GM12872 (cell line): ENCODE data around the gene S100G.

ENCODE experiments used
- TF ChIP-seq, protein P1 (sequence below): IDR thresholded peaks from 3 replicates; pipeline ENCODE4 v1.5.1; 2011; ENCODE audit warnings: low read depth, mild to moderate bottlenecking, low read length, moderate library complexity; ENCODE audit not compliant: insufficient read depth

Gene S100G

DNA sequence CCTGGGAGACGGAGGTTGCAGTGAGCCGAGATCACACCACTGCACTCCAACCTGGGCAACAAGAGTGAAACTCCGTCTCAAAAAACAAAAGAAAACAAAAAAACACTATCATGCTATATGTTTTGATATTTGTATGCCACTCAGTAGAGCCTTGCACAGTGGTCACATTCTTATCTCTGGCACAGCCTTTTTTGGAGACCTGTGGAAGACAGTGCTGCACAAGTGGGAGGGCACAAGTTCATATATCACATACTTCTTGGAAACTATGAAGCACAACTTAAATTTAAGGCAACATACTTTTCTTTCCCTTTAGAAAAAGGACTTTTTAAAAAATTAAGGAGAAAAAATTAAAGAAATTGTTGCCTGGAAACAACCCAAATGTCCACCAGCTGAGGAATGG lies 14.4 kb upstream of the S100G start:
- TF ChIP-seq, protein P1, sequence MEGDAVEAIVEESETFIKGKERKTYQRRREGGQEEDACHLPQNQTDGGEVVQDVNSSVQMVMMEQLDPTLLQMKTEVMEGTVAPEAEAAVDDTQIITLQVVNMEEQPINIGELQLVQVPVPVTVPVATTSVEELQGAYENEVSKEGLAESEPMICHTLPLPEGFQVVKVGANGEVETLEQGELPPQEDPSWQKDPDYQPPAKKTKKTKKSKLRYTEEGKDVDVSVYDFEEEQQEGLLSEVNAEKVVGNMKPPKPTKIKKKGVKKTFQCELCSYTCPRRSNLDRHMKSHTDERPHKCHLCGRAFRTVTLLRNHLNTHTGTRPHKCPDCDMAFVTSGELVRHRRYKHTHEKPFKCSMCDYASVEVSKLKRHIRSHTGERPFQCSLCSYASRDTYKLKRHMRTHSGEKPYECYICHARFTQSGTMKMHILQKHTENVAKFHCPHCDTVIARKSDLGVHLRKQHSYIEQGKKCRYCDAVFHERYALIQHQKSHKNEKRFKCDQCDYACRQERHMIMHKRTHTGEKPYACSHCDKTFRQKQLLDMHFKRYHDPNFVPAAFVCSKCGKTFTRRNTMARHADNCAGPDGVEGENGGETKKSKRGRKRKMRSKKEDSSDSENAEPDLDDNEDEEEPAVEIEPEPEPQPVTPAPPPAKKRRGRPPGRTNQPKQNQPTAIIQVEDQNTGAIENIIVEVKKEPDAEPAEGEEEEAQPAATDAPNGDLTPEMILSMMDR = no peak

DNA sequence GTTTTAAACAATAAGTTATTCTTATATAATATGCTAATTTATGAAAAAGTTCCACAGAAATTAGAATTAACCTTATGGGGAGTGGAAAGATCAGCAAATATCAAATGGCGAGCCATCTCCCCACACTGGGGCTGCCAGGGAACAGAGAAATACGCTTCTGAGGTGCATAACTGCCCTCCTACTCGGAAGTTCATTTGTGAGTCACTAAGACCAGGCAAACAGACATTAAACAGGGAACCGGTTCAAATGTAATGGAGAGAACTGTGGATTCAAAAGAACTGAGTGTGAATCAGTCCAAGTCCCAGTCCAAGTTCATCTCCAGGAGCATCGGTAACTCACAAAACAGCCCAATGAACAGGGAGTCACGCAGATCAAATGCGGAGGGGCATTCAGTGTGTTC lies 11.4 kb upstream of the S100G start:
- TF ChIP-seq, protein P1 = no peak

DNA sequence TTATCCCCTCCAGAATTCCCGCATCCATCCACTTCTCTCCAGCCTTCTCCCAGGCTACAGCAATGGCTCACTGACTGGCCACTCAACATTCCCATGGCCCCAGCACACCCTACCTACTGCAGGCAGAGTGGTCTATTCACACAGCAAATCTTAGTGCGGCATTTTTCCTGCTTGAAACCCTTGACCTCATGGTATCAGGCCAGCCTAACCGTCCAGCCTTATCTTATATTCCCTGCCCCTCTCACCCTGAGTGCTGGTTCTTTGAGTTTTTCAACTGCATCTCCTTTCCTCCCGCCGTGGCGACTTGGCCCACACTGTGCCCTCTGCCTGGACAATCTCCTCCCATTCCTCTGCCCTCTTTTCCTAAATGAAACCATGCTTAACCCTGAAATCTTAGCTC lies 10.0 kb upstream of the S100G start:
- TF ChIP-seq, protein P1 = no peak

DNA sequence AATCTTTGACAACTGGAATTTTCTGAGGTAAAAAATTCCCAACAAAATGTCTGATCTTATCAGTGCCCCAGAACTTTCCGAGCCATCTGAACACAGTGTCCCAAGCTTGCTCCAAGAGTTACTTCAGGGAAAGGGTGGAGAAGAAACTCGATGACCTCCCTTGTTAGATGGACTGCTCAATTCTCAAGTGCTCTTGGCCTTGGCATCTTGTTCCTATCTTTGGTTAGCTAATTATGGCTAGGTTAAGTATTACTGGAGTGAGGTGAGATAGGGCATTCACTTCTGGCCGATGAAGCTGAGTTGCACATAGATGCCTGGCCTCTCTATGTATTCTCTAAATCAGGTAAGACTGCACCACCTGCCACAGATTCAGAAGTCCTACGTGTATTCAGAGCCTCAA lies 9.1 kb upstream of the S100G start:
- TF ChIP-seq, protein P1 = no peak

DNA sequence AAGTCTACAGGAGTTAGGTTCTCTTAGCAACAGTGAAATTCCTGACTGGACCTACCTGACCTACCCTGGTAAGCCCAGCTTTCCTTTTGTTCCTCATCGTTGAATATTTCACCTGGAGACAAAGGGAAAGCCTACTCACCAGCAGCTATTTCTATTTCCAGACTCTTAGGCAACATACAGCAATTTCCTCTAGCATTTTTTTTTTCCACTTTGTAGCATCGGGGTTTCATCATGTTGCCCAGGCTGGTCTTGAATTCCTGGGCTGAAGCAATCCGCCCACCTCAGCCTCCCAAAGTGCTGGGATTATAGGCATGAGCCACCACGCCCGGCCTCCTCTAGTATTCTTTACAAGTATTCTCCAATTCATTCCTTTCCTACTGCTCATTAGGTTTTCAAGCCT lies 6.8 kb upstream of the S100G start:
- TF ChIP-seq, protein P1 = no peak

DNA sequence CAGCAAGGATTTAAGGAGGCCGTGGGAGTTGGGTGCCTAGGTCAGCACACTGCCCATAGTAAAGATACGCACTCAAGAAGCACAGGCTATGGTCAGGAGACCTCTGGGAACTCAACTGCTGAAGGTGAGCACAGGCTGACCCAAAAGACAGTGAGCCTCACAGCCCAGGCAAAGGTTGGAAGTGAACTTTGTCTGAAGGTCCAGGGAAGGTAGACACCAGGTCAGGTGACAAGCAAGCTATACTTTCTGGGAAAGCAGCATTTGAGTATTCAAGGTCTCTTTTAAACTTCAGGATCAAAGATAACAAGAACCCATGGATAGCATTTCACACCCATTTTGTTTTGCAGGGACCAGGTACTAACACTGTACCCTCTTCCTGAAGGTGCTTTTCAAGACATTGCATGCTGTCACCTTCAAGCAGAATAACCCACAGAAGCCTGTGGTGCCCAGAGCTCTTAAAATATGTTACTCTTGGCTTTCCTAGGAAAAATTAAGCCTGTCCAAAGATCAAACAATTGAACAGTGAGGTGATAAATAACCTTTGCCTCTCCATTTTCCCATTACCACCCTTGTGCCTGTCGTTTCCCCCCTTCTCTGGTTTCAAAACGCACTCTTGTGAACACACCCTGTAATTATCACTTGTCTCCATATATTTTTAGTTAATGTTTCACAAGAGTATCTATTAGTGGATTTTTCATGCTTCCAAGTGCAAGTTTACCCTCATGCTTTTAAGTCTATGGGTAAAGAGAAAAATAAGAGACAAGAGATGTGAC lies 3.4 kb upstream of the S100G start:
- TF ChIP-seq, protein P1 = no peak

DNA sequence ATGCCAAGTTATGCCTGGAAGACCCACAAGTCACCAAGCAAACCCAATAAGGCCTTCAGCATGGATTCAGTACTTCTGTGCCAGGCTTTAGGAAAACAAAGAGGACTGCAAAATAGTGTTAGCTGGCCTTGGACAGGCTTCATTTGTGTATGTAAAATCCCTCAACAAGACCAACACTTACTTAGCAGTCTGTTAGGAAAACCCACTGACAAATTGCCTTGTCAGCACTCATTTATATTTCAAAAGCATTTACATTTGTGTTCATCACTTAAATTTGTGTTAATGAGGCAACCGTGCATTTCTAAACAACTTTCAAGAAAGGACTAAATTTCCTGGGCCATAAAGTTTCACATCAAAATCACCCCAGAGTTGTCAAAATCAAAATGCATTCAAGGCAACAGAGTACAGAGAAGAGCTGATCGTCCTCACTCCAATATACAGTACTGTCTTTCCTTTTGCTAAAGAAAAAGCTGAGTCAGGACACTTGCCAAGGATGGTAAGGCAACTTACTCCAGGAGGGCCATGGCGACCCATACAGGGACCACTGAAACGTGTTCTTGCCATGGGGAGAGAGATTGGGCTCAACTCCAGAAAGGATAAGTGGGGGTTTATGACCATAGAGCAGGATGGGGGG lies 1.6 kb downstream of the S100G start:
- TF ChIP-seq, protein P1 = no peak
